ENCODE results near the gene GDF11. TPM values are rescaled to one million over a fixed set of nuclear protein-coding genes. Genes with fewer than 3 reads are reported as not detected.

Gene GDF11
- total and polyA plus RNA-seq, 2 of the 8 experiments (the other 6 are each of a cell fraction or from before 2014, with no cell fraction given): 12.1 to 15.1 TPM

- TF ChIP-seq CHD7 (IDR thresholded peaks at IDR 0.05; ENCODE audit: insufficient replicate concordance, low read length) (no peak), RFX5 (IDR thresholded peaks at IDR 0.05; ENCODE audit: borderline replicate concordance, low read depth, low read length) (no peak), SUZ12 (IDR thresholded peaks at IDR 0.05; ENCODE audit: low read length) (no peak), BRCA1 (IDR thresholded peaks at IDR 0.05; ENCODE audit: low read depth, low read length) (no peak), EZH2 (IDR thresholded peaks at IDR 0.05; ENCODE audit: low read depth, low read length, severe bottlenecking) (no peak), JUND (IDR thresholded peaks at IDR 0.05; ENCODE audit: low read length) (no peak), KDM5A (IDR thresholded peaks at IDR 0.05; ENCODE audit: low read length) (no peak), CEBPB (IDR thresholded peaks at IDR 0.05; ENCODE audit: low read depth, low read length) (no peak), HDAC6 (IDR thresholded peaks at IDR 0.05; ENCODE audit: low read depth, low read length) (no peak), CHD2 (IDR thresholded peaks at IDR 0.05; ENCODE audit: low read length) (no peak), BCL11A (IDR thresholded peaks at IDR 0.05; ENCODE audit: low read depth in 2 of 2, low read length in 2 of 2) (no peak), TAF7 (optimal IDR thresholded peaks at IDR 0.05; ENCODE audit: borderline replicate concordance, low read depth, low read length) (no peak), SAP30 (IDR thresholded peaks at IDR 0.05; ENCODE audit: insufficient read depth, insufficient replicate concordance, low read length) (no peak)
These were observed 6.8 kb upstream of the GDF11 start (continued) for GRCh38 chr12:55736076-55736475.

All from H1 (cell line).